MM.1S (cell line): ENCODE results near the gene ANKIB1.

Experiments used
- DNase-seq: peaks from one replicate; pipeline ENCODE4 v3.0.0-alpha.2; 2015
- H2AFZ ChIP-seq: fragments of 300-600 bp; sonication (generic); 2 replicates; pipeline ENCODE4 v1.6.0; 2016; ENCODE audit warnings: antibody characterized with exemption, low read length
- H3F3A ChIP-seq: fragments of 300-600 bp; sonication (generic); 2 replicates; pipeline ENCODE4 v1.6.1; 2016; ENCODE audit warnings: mild to moderate bottlenecking, antibody characterized with exemption, low read length, moderate library complexity, mixed read lengths; ENCODE audit not compliant: insufficient read depth
- H3K27ac ChIP-seq: fragments of 300-600 bp; sonication (generic); 2 replicates; pipeline ENCODE4 v1.5.1; 2016; ENCODE audit warnings: mild to moderate bottlenecking, low read length
- H3K27me3 ChIP-seq: fragments of 300-600 bp; sonication (generic); replicated peaks from 2 replicates; pipeline ENCODE4 v1.6.0; 2016; ENCODE audit warnings: low read length; ENCODE audit not compliant: insufficient read depth
- H3K36me3 ChIP-seq: fragments of 300-600 bp; sonication (generic); replicated peaks from 2 replicates; pipeline ENCODE4 v1.6.1; 2016; ENCODE audit warnings: mild to moderate bottlenecking, low read length, mixed read lengths; ENCODE audit not compliant: insufficient read depth
- H3K4me1 ChIP-seq: fragments of 300-600 bp; sonication (generic); 2 replicates; pipeline ENCODE4 v1.6.1; 2016; ENCODE audit warnings: low read length, mixed read lengths
- H3K4me2 ChIP-seq: fragments of 300-600 bp; sonication (generic); 2 replicates; pipeline ENCODE4 v1.6.0; 2016; ENCODE audit warnings: low read depth, low read length
- H3K4me3 ChIP-seq: fragments of 300-600 bp; sonication (generic); 2 replicates; pipeline ENCODE4 v1.5.1; 2016; ENCODE audit warnings: low read length, mixed read lengths
- H3K79me2 ChIP-seq: fragments of 300-600 bp; sonication (generic); 2 replicates; pipeline ENCODE4 v1.6.1; 2016; ENCODE audit warnings: mixed run types, low read length, mixed read lengths
- H3K9ac ChIP-seq: fragments of 300-600 bp; sonication (generic); 2 replicates; pipeline ENCODE4 v1.6.1; 2016; ENCODE audit warnings: low read length, mixed read lengths
- H3K9me2 ChIP-seq: fragments of 300-600 bp; sonication (generic); replicated peaks from 2 replicates; pipeline ENCODE4 v1.6.1; 2016; ENCODE audit warnings: mild to moderate bottlenecking, low read length, mixed read lengths; ENCODE audit not compliant: insufficient read depth
- H3K9me3 ChIP-seq: fragments of 300-600 bp; sonication (generic); replicated peaks from 2 replicates; pipeline ENCODE4 v1.6.1; 2016; ENCODE audit warnings: mild to moderate bottlenecking, low read length, mixed read lengths; ENCODE audit not compliant: insufficient read depth
- H4K20me1 ChIP-seq: fragments of 300-600 bp; sonication (generic); 2 replicates; pipeline ENCODE4 v1.6.1; 2016; ENCODE audit warnings: mild to moderate bottlenecking, low read length, moderate library complexity, mixed read lengths; ENCODE audit not compliant: insufficient read depth
- CTCF ChIP-seq: fragments of 300-600 bp; sonication (generic); IDR thresholded peaks from 2 replicates; pipeline ENCODE4 v1.5.1; 2016; ENCODE audit warnings: antibody characterized with exemption, low read length, mixed read lengths
- EZH2 ChIP-seq: fragments of 300-600 bp; sonication (generic); optimal IDR thresholded peaks from 2 replicates; pipeline ENCODE3; 2017; ENCODE audit warnings: low read depth, mild to moderate bottlenecking, antibody characterized with exemption, low read length, mixed read lengths
- EZH2phosphoT487 ChIP-seq: fragments of 300-600 bp; sonication (generic); IDR thresholded peaks from 2 replicates; pipeline ENCODE4 v1.6.1; 2018; ENCODE audit warnings: antibody characterized with exemption, low read length

ANKIB1 gene

GRCh38 chr7:92281031-92281430 is 35.3 kb downstream of the ANKIB1 start:
- Histone ChIP-seq H2AFZ (no peak overlapping the region), H3K9ac (no peak overlapping the region), H3K9me2 (no peaks in the 10 kb centered on the region), H3K27ac (no peak overlapping the region), H4K20me1 (no peaks in the 10 kb centered on the region), H3K27me3 (no peaks in the 10 kb centered on the region), H3K4me3 (no peak overlapping the region), H3F3A (0 out of 2 replicates have a peak, but pooled peaks cover 3% of the 10 kb centered on the region), H3K36me3 (no peaks in the 10 kb centered on the region), H3K9me3 (no peaks in the 10 kb centered on the region), H3K4me1 (0 out of 2 replicates have a peak, but pooled peaks cover 6% of the 10 kb centered on the region), H3K79me2 (peaks cover 43% of the 10 kb centered on the region), H3K4me2 (no peak overlapping the region)
- DNase-seq: no peak
- no peak for TF ChIP-seq CTCF
- TF ChIP-seq EZH2: no peak
- TF ChIP-seq EZH2phosphoT487: no peak

GRCh38 chr7:92282221-92282814 is 36.5 kb downstream of the ANKIB1 start:
- Histone ChIP-seq H3K4me2 (no peak overlapping the region), H3K36me3 (no peaks in the 10 kb centered on the region), H3K4me1 (no peaks in the 10 kb centered on the region), H3K4me3 (no peak overlapping the region), H3K9me2 (no peaks in the 10 kb centered on the region), H3F3A (no peaks in the 10 kb centered on the region), H3K9ac (no peak overlapping the region), H4K20me1 (no peaks in the 10 kb centered on the region), H3K9me3 (no peaks in the 10 kb centered on the region), H3K27ac (no peak overlapping the region), H2AFZ (no peak overlapping the region), H3K27me3 (no peaks in the 10 kb centered on the region), H3K79me2 (peaks cover 46% of the 10 kb centered on the region)
- no peak for DNase-seq
- no peak for TF ChIP-seq CTCF
- no peak for TF ChIP-seq EZH2
- TF ChIP-seq EZH2phosphoT487: no peak

DNA sequence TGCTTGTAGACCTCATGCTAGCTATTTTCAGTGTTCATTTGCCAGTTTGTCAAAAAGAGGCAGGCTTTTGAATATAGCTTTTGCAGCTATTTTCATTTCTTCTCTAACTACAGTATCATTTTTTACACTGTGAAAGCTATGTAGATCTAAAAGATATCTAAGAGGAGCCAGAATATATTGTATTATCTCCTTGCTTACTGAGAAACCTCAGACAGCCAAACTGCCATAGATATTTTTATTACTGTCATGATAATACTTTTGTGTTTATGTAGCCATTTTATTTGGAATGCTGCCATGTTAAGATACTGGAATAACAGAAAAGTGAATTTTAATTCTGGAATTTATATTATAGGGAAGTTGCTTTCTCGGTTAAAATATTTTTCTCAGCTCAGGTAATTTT is 37.2 kb downstream of the ANKIB1 start:
- no peak overlapping the region for H3K9ac ChIP-seq
- H3K27ac ChIP-seq: no peak overlapping the region
- peaks cover 45% of the 10 kb centered on the region for H3K79me2 ChIP-seq
- H3K9me2 ChIP-seq: no peaks in the 10 kb centered on the region
- TF ChIP-seq CTCF (no peak), EZH2 (no peak), EZH2phosphoT487 (no peak)
- H3F3A ChIP-seq: no peaks in the 10 kb centered on the region
- no peaks in the 10 kb centered on the region for H3K9me3 ChIP-seq
- DNase-seq: no peak
- H3K27me3 ChIP-seq: no peaks in the 10 kb centered on the region
- H3K36me3 ChIP-seq: no peaks in the 10 kb centered on the region
- no peaks in the 10 kb centered on the region for H3K4me1 ChIP-seq
- H3K4me2 ChIP-seq: no peak overlapping the region
- H3K4me3 ChIP-seq: no peak overlapping the region
- H2AFZ ChIP-seq: no peak overlapping the region
- H4K20me1 ChIP-seq: no peaks in the 10 kb centered on the region
